GM10248 (cell line): ENCODE results near the gene RAD50.

Experiments
- CTCF ChIA-PET: fragments of 300-600 bp; sonication (Branson Sonifier 250); formaldehyde crosslinking; extraction: SDS; loops from one replicate; lab custom pipeline; 2021; ENCODE audit warnings: antibody characterized with exemption; lab: Yijun Ruan, JAX
- POLR2A ChIA-PET: fragments of 350-650 bp; sonication (Branson Sonifier 250); formaldehyde crosslinking; extraction: SDS; loops from one replicate; lab custom pipeline; 2020; ENCODE audit warnings: antibody characterized with exemption; lab: Yijun Ruan, JAX
- DNase-seq: peaks from one replicate; pipeline ENCODE4 v3.0.0; 2012; ENCODE audit errors: extremely low spot score
- TF ChIP-seq, protein P1 (sequence below): IDR thresholded peaks from 2 replicates; pipeline ENCODE4 v1.5.1; 2012; ENCODE audit warnings: mild to moderate bottlenecking, low read depth; ENCODE audit errors: extremely low read depth, missing control alignments, control extremely low read depth

Gene RAD50

DNA sequence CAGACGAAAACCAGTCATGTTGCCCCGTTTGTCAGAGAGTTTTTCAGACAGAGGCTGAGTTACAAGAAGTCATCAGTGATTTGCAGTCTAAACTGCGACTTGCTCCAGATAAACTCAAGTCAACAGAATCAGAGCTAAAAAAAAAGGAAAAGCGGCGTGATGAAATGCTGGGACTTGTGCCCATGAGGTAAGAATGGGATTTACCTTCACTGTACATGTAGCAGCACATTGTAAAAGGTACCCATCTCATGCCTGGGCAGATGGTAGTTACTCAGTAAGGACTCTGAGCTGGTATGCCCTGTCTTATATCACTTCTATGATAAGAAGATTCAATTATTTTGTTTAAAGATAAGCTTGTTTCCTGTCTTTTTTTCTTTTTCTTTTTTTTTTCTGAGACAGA lies 38.8 kb downstream of the RAD50 start:
- ChIA-PET POLR2A (no interaction called here), CTCF (interaction anchor here (0.9 to 3.7 kb wide), 8 partner anchors 11 to 287 kb away, joined by 3 to 24 read pairs (median 3); no protein-coding TSS in a partner anchor)
- no peak for DNase-seq

DNA sequence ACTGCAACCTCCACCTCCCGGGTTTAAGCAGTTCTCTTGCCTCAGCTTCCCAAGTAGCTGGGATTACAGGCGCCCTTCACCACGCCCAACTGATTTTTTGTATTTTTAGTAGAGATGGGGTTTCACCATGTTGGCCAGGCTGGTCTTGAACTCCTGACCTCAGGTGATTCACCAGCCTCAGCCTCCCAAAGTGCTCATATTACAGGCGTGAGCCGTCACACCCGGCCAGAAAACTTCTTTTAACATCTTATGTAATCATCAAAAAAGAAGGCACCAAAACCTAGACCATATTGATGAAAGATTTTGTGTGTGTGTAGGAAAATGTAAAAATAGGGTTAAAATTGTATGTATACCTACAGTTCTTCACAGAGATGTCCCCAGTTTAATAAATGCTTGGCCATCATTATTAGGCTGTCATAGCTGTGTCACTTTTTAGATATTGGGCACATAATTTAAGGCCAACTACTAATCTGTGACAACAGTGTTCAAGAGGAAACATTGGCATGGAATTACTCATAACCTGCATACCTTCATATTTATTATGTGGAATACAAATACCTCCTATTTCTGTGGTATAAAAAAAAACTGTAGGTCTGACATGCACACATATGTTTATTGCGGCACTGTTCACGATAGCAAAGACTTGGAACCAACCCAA lies 44.4 kb downstream of the RAD50 start:
- no peak for DNase-seq
- ChIA-PET CTCF (interaction anchor here (1.2 kb wide), 1 partner anchor 74 kb away, joined by 3 read pairs; no protein-coding TSS in a partner anchor), POLR2A (no interaction called here)
- TF ChIP-seq, protein P1, sequence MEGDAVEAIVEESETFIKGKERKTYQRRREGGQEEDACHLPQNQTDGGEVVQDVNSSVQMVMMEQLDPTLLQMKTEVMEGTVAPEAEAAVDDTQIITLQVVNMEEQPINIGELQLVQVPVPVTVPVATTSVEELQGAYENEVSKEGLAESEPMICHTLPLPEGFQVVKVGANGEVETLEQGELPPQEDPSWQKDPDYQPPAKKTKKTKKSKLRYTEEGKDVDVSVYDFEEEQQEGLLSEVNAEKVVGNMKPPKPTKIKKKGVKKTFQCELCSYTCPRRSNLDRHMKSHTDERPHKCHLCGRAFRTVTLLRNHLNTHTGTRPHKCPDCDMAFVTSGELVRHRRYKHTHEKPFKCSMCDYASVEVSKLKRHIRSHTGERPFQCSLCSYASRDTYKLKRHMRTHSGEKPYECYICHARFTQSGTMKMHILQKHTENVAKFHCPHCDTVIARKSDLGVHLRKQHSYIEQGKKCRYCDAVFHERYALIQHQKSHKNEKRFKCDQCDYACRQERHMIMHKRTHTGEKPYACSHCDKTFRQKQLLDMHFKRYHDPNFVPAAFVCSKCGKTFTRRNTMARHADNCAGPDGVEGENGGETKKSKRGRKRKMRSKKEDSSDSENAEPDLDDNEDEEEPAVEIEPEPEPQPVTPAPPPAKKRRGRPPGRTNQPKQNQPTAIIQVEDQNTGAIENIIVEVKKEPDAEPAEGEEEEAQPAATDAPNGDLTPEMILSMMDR: no peak

More for the DNA sequence above, 38.8 kb downstream of the RAD50 start:
- TF ChIP-seq, protein P1: no peak

DNA sequence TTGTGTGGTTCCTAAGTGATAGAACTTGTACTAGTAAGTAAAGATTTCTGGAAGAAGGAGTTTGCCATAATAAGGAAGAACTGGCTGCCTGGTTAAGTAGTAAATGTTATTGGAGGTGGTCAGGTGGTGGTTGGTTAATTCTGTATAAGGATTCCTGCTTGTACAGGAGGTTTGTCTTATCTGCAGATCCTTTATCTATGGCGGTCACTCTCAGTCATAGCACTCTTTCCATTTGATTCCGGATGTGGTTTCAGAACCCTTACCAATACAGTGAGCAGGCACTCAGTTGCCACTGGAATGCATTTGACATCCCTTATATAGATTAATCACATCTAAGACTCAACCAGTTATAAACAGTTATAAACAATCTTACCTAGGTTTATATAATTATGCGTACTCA lies 50.3 kb downstream of the RAD50 start:
- ChIA-PET POLR2A (no interaction called here), CTCF (interaction anchor here (0.6 to 1.4 kb wide), 3 partner anchors 9 to 34 kb away, joined by 3 to 4 read pairs (median 3); no protein-coding TSS in a partner anchor)
- no peak for DNase-seq
- TF ChIP-seq, protein P1: no peak

DNA sequence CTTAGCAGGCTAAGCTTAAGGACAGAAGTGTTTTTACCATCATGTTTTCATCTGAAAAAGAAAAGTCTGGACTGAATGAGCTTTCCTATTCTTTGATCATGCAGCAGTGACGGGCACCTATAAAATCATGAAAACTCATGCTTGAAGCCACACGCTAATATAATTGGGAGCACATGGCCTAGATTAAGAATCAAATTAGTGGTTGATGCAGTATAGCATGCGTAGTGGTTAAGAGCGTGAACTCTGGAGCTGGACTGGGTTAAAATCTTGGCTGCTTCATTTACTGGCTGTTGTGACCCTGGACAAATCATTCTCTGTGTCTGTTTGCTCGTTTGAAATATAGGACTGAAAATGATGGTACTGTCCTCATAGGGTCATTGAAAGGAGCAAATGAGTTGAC lies 51.3 kb downstream of the RAD50 start:
- ChIA-PET CTCF (interaction anchor here (0.9 to 1.7 kb wide), 2 partner anchors 8 to 212 kb away, joined by 3 to 4 read pairs; no protein-coding TSS in a partner anchor), POLR2A (no interaction called here)
- TF ChIP-seq, protein P1: no peak
- no peak for DNase-seq

DNA sequence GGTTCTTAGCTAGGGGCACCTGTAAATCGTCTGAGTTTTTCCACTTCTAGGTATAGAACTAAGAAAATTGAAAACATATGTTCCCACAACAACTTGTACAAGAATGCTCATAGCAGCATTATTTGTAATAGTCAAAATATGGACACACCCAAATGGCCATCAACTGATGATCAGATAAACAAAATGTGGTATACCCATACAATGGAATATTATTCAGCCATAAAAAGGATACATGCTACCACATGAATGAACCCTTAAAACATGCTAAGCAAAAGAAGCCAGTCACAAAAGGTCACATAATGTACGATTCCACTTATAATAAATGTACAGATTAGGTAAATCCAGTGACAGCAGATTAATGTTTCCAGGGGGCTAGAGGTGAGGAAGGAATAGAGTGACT lies 55.2 kb downstream of the RAD50 start:
- TF ChIP-seq, protein P1: no peak
- CTCF ChIA-PET: no interaction called here

DNA sequence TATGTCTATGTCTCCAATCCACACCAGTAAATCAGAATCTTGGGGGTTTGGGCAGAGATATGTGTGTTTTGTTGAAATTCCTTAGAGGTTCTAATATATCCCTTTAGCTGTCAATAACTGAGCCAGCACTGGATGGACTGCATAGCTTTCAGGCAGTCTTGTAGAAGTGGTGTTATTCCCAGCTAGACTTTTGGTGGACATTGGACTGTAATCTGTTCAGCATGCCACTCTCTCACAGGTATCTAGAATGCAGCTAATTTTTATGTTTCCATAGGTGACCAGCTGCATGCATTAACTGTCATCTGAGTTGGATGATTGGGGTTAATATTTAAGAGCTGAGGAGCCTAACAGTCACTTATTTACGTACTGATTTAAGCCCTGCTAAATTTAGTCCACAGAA lies 56.1 kb downstream of the RAD50 start:
- TF ChIP-seq, protein P1: no peak
- POLR2A ChIA-PET: interaction anchor here (0.7 kb wide), 1 partner anchor 87 kb away, joined by 3 read pairs; no protein-coding TSS in a partner anchor

More for the DNA sequence above, 55.2 kb downstream of the RAD50 start:
- POLR2A ChIA-PET: no interaction called here
- DNase-seq: no peak

More for the DNA sequence above, 56.1 kb downstream of the RAD50 start:
- no peak for DNase-seq
- CTCF ChIA-PET: interaction anchor here (1.3 kb wide), 1 partner anchor 47 kb away, joined by 3 read pairs; no protein-coding TSS in a partner anchor
